ENCODE results near the gene EIF1AY. TPM values are rescaled to one million over a fixed set of nuclear protein-coding genes. Genes with fewer than 3 reads are reported as not detected.

The EIF1AY gene
- total and polyA plus RNA-seq, 10 of the 15 experiments (the other 5 are each of a cell fraction or from before 2014, with no cell fraction given) = 0.21 TPM; not detected in 9

DNA sequence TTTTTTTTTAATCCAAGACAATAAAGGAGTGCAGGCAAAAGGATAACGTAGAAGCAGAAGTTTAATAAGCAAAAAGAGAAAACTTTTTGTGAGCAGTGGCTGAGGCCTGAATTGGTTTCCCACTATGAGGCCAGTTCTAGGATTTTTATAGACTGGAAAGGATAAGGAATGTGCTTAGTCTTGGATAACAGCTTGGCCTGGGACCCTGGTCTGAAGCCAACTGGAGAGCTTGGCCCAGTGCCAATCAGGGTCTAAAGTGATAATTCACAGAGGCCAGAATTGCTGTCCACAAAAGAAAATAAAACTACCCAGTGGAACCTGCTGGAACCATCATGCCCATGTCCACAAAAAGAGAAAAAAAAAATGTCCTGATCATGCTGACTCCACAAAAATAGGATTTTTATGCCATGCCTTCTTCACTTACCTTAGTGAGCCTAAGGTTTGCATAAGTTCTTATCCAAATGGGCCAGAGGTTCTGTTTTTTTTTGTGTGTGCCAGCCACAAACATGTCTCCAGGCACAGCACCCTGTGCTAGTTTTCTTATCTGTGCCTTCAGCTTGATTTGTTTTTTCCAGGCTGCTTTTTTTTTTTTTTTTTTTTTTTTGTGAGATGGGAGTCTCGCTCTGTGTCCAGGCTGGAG, 15.6 kb upstream of the EIF1AY start:
- no peaks in the 10 kb centered on the region for H3K4me1 ChIP-seq (ENCODE audit: control insufficient read depth, insufficient read depth, low read length)
- CTCF ChIA-PET = no interaction called here
- H3K36me3 ChIP-seq (ENCODE audit: control insufficient read depth in 2 of 2, insufficient read depth in 2 of 2, low read length in 1 of 2) = no peaks in the 10 kb centered on the region
- no CpG with 5 or more reads among the region's 2 CpGs for WGBS (ENCODE audit: insufficient coverage, insufficient replicate concordance, low lambda C conversion rate, missing lambda C conversion rate)
- RAD21 ChIA-PET (ENCODE audit: unreplicated experiment) = no interaction called here
- H3K9ac ChIP-seq (ENCODE audit: control insufficient read depth, insufficient read depth, low read length) = no peak overlapping the region
- no peak overlapping the region for H2AFZ ChIP-seq (ENCODE audit: control insufficient read depth, low read depth, low read length)
- no peaks in the 10 kb centered on the region for H4K20me1 ChIP-seq (ENCODE audit: control insufficient read depth, insufficient read depth)
- no peak for FAIRE-seq
- H3K27me3 ChIP-seq (replicated peaks in 1 of 2; ENCODE audit: control insufficient read depth in 2 of 2, insufficient read depth in 2 of 2, low read length in 1 of 2) = no peaks in the 10 kb centered on the region
- TF ChIP-seq NFYB (IDR thresholded peaks at IDR 0.05; ENCODE audit: insufficient read depth, low read depth, low read length) (no peak), ZZZ3 (IDR thresholded peaks at IDR 0.05; ENCODE audit: control insufficient read depth, insufficient read length, low read depth) (no peak)
- TF ChIP-seq, protein P1, sequence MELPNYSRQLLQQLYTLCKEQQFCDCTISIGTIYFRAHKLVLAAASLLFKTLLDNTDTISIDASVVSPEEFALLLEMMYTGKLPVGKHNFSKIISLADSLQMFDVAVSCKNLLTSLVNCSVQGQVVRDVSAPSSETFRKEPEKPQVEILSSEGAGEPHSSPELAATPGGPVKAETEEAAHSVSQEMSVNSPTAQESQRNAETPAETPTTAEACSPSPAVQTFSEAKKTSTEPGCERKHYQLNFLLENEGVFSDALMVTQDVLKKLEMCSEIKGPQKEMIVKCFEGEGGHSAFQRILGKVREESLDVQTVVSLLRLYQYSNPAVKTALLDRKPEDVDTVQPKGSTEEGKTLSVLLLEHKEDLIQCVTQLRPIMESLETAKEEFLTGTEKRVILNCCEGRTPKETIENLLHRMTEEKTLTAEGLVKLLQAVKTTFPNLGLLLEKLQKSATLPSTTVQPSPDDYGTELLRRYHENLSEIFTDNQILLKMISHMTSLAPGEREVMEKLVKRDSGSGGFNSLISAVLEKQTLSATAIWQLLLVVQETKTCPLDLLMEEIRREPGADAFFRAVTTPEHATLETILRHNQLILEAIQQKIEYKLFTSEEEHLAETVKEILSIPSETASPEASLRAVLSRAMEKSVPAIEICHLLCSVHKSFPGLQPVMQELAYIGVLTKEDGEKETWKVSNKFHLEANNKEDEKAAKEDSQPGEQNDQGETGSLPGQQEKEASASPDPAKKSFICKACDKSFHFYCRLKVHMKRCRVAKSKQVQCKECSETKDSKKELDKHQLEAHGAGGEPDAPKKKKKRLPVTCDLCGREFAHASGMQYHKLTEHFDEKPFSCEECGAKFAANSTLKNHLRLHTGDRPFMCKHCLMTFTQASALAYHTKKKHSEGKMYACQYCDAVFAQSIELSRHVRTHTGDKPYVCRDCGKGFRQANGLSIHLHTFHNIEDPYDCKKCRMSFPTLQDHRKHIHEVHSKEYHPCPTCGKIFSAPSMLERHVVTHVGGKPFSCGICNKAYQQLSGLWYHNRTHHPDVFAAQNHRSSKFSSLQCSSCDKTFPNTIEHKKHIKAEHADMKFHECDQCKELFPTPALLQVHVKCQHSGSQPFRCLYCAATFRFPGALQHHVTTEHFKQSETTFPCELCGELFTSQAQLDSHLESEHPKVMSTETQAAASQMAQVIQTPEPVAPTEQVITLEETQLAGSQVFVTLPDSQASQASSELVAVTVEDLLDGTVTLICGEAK (IDR thresholded peaks at IDR 0.05; ENCODE audit: borderline replicate concordance) = no peak
- in situ Hi-C loops (cut with MboI) = no loop called here
- no peak for ATAC-seq
- H3K4me2 ChIP-seq (ENCODE audit: control insufficient read depth, insufficient read depth) = no peak overlapping the region
- no peak overlapping the region for H3K4me3 ChIP-seq
- BruUV-seq (replicated peaks) = no TSS peak
- no peak for DNase-seq (ENCODE audit: low read depth, low spot score)
- intact Hi-C loops (cut with micrococcal nuclease; ENCODE audit: unreplicated experiment) = no loop called here
- SMC1A ChIA-PET (ENCODE audit: uncharacterized antibody, unreplicated experiment) = no interaction called here
- H3K9me3 ChIP-seq (replicated peaks; ENCODE audit: control insufficient read depth, insufficient read depth, low read length) = no peaks in the 10 kb centered on the region
- H3K79me2 ChIP-seq (ENCODE audit: control insufficient read depth, insufficient read depth, low read length) = no peaks in the 10 kb centered on the region
- H3K27ac ChIP-seq (ENCODE audit: control insufficient read depth, insufficient read depth) = no peak overlapping the region
- POLR2A ChIA-PET = no interaction called here

Measured in GM12878 (cell line).